GM19467 (cell line): ENCODE measurements around the gene C5orf15.
"Not testable (repeated sequence)": the region's sequence is repeated elsewhere in the genome, so short reads cannot be mapped to it uniquely, and the experiment has no call there.

Source experiments
- ATAC-seq: cut with Tn5 transposase; IDR thresholded peaks from one replicate; pipeline ENCODE4 v1.9.1; 2021; ENCODE audit warnings: mild to moderate bottlenecking, moderate library complexity; ENCODE audit not compliant: unreplicated experiment

Gene C5orf15

DNA sequence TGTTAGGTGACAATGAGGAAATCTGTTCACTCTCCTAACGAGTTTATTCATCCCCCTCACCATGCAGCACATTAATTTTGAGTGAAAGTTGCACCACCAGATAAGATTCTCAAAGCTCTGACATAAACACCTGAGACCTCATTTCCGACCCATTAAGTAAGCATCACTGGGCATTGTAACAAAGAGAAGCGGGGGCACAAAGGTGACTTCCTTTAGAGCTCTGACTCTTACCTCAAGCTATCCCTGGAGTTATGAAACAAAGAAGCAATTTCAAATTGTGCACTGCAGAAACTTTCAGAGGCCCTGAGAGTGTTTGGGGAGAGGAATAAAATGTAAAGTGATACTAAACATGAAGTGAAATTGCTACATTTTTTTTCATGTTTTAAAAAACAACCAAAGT, 29.5 kb downstream of the C5orf15 start:
- peak; percentile 46 for ATAC-seq

DNA sequence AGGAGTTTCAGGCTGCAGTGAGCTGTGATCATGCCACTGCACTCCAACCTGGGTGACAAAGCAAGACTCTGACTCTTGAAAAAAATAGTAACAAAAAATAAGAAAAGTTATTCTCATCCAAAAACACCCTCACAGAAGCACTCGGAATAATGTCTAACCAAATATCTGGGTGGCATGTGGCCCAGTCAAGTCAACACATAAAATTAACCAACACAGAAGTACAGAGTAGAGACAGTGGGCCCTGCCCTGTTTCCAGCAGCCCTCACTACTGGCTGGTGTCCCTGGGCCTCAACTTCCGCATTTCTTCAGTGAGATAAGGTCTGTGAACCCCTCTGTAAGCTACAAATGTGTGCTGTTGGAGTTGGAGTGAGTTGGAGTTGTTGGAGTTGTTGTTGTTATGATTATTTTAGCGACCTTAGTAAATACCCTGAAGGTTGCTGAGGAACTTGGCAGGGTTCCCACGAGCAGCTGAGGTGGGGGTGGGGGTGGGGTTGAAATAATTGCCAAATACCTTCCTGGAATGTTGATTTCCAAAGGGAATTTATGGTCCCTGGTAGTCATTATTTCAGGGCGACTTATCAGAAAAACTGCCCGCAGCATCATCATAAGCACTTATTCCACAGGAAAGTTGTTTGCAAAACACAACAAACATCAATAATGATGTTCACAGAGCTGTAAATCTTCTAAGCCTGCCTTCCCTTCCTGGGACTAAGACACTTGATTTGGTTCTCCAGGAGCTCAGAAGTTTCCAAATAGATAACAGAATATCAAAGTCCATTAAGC, 30.2 kb downstream of the C5orf15 start:
- no peak for ATAC-seq

DNA sequence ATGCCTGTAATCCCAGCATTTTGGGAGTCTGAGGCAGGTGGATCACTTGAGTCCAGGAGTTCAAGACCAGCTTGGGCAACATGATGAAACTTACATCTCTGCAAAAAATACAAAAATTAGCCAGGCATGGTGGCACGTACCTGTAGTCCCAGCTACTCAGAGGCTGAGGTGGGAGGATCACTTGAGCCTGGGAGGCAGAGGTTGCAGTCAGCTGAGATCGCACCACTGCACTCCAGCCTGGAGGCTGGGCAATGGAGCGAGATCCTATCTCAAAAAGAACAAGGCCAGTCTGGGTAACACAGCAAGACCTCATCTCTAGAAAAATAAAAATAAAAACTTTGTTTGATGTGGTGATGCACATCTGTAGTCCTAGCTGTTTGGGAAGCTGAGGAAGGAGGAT, 30.8 kb downstream of the C5orf15 start:
- not testable (repeated sequence) for ATAC-seq

DNA sequence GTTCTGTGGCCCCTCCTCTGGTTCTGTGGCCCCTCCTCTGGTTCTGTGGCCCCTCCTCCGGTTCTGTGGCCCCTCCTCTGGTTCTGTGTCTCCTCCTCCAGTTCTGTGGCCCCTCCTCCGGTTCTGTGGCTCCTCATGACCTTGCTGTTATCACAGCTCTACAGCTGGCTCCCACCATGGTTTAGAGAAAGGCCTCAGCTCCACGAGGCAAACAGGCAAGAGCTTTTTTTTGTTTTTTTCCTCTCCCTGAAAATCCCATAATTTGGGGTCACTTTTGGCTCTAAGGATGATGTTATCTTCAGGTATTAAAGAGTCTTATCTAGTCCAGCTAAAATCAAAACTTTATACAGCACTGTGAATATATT, 31.8 kb downstream of the C5orf15 start:
- ATAC-seq, result no peak

DNA sequence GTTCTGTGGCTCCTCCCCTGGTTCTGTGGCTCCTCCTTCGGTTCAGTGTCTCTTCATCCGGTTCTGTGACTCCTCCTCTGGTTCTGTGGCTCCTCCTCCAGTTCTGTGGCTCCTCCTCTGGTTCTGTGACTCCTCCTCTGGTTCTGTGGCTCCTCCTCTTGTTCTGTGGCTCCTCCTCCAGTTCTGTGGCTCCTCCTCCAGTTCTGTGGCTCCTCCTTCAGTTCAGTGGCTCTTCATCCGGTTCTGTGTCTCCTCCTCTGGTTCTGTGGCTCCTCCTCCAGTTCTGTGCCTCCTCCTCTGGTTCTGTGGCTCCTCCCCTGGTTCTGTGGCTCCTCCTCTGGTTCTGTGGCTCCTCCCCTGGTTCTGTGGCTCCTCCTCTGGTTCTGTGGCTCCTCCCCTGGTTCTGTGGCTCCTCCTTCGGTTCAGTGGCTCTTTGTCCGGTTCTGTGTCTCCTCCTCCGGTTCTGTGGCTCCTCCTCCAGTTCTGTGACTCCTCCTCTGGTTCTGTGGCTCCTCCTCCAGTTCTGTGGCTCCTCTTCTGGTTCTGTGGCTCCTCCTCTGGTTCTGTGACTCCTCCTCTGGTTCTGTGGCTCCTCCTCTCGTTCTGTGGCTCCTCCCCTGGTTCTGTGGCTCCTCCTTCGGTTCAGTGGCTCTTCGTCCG, 32.3 kb downstream of the C5orf15 start:
- not testable (repeated sequence) for ATAC-seq

DNA sequence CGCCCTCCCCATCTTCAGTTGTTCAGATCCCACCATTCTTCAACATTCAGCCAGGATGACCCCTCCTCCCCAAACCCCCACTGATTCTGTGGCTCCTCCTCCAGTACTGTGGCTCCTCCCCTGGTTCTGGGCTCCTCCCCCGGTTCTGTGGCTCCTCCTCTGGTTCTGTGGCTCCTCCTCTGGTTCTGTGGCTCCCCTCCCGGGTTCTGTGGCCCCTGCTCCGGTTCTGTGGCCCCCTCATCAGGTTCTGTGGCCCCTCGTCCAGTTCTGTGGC, 32.8 kb downstream of the C5orf15 start:
- ATAC-seq, result no peak

DNA sequence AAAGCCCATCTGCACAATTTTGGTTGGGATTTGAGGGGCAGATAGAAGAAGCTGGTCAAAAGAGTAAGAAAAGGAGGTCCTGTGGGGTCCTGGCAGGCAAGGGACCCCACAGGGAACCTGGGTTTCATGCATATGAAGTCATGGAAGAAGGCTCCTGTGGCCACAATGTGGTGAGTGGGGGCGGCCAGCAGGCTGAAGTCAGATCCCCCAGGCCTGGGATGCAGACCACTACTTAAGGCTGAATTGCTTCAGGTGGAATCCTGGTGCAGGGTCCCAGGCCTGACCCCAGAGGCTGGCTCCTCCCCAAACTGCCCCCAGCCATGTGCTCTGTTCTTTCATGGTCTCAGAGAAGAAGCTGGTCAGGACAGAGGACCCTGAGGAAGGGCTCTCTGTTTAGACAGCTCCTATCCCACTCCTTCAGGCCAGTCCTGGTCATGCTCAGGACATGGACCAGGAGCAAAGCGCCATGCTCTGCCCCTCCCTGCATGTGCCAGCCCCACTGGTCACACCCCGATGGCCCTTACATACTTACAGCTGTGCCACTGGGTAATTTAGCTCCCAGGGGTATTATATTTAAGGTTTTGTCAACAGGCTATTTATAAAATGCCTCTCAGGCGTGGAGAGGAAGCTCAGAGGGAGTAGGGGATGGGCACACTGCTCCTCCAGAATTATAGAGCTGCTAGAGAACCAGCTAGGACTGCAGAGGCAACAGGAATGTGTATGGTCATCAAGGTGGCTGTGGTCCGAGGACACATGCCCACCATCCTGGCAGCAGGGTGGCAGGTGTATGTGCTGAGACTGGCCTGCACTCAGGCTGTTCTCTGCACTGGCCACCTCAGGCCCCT, 33.4 kb downstream of the C5orf15 start:
- ATAC-seq, result no peak

DNA sequence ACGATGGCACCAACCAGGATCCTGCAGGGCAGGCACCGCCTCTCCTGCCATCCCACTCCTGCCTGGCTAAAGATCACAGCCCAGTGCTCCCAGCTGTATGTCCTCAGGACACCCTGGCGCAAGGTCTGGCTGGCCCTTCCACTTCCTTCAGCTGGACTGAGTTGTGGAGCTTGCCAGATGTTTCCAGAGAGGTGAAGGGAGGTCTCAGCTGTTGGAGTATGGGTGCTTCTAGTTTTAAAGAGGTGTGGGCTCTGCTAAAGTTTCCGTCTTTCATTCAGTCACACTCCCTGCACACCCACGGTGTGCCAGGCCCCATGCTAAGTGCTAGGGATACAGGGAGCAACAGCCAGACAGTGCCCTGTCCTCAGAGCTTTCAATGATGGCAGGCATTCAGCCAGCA, 34.1 kb downstream of the C5orf15 start:
- no peak for ATAC-seq

DNA sequence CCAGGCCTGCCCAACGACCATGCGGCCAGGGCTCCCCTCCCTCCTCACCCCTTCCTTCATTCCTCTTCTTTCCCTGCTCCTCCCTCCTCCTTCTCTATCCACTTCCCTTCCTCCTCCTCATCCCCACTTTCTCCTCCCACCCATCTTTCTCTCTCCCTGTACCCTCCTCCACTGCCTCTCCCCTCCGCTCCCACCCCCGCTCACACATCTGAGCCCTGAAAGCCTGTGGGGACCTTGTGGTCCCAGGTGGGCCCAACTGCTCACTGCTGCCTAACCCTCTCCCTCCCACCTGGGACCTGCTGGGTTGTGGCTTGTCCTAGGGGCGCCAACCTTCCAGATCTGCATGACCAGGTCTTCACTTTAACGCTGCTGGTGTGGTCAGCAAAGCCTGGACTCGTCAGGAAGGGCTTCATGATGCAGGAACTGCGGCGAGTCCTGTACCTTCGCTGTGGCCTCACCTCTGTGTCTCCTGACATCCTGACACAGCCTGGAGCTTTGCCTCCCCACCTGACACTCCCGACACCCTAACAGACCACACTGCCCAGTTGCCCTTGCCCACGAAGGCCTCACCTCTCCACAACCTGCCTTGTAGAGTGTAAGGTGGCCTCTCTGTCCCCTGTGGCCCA, 34.6 kb downstream of the C5orf15 start:
- ATAC-seq, result no peak

DNA sequence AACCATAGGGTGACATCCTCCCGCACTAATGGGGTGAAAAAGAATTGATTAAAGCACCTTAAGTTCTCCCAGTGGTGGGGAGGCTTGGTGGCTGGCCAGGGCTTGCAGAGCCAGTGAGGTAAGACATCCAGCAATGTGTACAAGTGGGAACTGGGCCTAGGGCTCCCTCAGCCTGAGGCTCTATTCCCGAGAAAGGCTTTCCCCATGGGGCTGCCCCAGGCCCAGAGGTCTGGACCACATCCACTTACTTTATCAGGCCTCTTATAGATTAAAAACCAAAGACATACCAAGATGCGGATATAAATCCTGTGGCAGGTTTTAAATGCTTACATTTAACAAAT, 35.3 kb downstream of the C5orf15 start:
- no peak for ATAC-seq

DNA sequence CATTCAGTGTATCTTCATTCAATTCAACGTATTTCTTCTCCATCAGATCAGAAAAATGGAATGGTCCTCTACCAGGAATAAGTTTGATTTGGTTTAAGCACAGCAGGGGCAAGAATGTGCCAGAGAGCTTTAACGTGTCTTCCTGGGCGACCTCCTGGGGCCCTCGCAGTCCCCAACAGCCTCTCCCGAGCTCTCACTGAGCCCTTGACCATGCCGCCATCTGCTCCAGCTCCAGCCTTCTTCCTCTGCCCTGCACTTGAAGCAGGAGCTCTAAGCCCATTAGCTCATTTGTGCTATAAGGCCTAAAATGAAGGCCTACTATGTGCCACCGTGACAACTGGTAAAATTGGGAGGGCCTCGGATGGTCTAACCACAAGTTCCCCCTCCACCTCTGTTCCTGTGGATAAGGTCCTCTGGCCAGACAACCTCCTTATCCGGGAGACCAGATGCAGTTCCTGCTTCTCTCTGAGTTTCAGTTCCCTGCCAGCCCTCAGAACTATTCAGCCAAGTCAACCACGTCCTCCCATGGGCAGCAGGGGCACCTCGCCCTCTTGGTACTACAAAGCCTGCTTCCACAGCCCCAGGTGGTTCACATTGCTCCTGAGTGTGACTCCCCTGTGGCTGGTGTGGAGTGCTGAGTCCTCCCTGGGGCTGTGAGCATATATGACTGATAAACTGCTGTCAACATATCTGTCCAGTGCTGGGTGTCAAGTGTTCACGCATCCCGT, 35.8 kb downstream of the C5orf15 start:
- no peak for ATAC-seq

DNA sequence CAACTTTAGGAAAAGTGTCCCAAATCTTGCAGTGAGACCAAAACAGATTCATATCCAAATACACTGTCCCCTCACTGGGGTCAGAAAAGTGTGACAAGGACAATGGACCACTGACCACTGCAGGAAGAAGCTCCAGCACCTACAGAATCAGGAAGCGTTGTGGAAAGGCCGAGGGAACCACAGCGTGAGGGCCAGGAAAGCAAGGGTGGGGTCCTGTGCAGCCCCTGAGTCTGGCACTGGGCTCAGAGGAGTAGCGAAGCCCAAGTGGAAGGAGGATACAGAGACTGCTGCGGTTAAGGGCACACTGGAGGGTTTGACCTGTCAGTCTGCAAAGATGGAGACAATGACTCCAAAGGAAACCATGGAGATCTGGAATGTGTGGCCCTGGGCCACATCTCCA, 36.9 kb downstream of the C5orf15 start:
- no peak for ATAC-seq

DNA sequence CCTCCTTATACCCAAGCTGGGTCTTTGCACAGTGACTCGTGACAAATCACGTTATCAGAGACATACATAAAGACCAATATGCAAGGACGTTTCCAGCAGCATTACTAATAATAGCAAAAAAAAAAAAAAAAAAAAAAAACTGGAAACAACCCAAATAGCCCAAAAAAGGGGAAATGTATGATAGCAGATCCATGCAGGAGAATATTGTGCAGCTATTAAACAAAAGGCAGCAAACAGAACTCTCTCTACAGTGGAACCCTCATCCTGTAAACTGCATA, 37.7 kb downstream of the C5orf15 start:
- no peak for ATAC-seq

DNA sequence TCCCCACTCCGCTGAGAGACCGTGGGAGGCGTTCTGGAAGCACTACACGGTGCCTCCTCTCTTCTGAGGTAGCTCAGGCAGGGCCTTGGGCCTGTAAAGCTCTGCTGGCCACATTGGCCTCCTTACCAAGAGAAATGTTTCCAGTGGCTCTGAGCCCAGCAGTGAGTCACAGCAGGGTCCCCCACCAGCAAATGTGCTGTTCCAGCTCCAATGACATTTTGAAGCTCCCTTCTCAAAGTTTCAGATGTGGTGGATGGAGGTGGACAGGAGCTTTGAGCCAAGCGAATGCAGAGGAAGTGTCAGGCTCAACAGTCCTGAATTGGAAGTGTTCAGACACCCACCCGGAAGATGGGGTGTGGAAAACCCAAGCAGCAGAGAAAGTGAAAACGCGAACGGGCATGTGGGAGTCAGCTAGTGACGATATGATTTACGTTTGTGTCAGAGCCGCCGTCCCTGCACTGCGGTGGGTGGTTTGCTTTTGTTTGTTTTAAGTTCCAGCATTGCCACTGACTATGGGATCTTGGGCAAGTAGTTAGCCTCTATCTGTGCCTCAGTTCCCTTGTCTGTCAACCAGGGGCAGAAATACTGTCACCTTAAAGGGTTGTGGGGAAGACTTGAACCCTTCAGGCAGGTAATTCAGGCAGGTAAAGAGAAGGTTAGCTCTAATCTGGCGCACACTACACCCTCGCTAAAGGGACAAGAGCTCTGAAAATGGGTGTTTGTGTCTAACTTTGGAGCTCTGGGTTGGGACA, 38.2 kb downstream of the C5orf15 start:
- no peak for ATAC-seq

DNA sequence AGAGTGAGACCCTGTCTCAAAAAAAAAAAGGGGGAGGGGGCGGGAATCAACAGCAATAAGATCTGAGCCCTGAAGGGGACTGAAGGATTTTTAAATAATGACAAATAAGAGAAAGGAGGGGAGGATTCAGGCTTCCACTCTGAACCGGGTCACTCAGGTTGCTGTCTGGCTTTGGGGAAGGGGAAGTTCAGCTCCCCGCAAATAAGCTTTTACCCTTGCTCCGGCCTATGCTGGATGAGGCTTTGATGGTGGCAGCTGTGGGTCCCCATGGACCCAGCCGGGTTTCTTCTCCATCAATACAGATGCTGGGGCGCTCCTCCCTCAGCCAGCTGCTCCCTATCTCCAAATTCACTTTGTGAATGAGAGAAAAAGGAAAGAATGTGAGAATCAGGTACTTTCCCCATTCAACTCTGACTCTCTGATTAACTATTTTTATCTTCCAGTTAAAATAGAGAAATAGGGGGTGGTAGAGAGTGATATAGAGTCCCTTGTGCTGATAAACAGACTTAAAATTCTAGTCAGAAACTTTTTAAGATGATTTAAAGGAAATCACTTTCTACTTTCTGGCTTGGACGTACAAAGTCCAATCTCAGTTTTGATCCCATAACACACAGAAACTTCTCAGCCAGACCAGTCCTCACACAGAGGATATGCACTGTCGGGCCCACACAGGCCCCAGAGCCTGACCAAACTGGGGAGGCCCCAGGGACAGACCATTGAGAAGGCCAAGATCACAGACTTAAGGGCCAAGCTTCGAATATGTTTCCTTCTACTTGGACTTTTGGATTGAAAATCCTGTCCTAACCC, 39.6 kb downstream of the C5orf15 start:
- ATAC-seq, result no peak

DNA sequence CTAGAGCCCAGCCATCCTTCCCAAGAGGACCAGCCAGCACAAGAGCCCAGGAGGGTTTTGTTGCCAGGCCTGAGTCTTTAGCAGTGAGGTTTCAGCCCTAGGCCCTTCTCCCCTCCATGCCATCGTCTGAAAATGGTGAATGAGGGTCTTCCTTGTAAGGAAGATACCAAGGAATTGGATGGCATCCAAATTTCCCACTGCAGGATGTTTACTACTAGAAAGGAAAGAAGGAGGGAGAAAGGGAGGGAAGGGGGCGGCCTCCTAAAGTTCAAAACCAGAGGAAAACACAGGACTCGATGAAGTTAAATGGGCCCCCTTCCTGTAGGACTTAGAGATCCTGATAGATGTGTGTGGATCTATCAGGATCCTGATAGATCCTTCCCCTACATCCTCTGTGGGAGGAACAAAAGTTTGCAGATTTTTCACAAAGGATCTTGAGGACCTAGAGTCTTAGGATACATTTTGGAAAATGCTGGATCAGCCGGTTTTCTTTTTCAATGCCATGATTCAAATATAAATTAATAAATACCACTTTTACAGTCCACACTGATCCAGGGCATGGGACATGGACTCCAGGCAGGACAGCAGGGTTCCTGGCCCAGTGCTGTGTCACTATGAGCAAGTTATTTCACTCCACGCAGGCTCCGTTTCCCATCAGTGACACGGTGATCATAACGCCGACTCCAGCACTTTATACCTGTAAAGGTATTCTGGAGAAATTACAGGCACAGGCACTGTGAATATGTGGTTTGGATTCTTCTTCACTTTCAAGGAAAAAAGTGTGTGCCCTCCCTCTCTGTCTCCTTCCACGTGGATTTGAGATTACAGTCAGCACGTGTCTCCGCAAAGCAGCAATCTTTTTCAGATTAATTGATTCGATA, 40.9 kb downstream of the C5orf15 start:
- no peak for ATAC-seq

DNA sequence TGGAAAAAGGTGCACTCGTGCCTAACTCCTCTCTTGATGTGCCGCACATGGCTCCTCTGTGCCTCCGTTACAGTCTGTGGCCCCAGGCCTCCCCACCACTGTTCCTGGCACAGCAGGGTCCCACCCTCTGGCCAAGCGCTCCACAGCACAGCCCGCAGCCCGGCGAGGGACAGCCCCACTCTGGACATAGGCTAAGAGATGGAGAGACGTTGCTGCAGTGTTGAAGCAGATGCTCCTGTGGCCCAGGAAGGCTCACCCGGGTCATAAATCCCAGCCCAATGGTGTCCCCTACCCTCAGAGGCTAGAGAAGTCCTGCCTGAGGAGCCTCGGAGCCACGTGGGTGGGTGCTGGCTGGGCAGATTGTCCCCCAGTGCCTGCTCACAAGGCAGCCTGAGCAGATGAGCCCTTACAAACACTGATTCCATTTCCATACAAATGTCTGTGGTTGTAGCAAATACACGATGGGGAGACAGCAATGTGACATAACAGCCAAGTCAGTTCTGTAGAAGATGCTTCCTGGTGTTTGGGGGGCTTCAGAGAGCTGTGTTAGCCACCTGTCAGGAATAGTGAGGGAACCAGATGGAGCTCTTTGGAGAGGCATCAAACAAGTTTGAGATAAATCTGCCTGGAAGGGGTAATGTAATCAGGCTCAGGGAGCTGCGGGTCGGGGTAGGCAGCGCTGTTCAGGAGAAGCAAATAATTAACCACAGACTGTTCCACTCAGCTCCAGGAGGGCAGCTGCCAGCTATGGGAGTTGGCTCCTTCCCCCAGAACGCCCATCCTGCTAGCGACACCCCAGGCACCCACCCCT, 41.7 kb downstream of the C5orf15 start:
- no peak for ATAC-seq
